Measurements from ENCODE around the gene ZNF207. TPM values are rescaled to one million over a fixed set of nuclear protein-coding genes. Genes with fewer than 3 reads are reported as not detected.

ZNF207 gene
- total RNA-seq, 1 experiment from 2014 or later = 198 TPM

DNA sequence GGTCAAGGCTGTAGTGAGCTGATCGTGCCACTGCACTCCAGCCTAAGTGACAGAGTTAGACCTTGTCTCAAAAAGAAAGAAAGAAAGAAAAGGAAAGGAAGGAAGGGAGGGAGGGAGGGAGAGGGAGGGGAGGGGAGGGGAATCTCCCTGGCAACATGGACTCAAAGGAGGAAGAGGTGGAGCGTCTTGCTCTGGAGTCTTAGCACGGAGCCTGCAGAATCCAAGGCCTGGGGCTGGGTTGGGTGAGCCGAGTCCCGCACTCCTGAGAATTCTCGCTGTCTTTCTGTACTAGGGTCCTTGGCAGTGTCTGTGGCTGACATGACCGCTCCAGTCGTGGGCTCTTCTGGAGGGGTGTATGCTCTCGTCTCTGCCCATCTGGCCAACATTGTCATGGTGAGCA is 44.9 kb upstream of the ZNF207 start:
- H3K36me3 Mint-ChIP-seq (ENCODE audit: insufficient read depth, unreplicated experiment) = no peaks in the 10 kb centered on the region
- H3K9me3 Mint-ChIP-seq (ENCODE audit: low read depth, unreplicated experiment) = no peaks in the 10 kb centered on the region
- CTCF ChIA-PET = no interaction called here
- no peak overlapping the region for H3K4me3 Mint-ChIP-seq (ENCODE audit: low read depth, unreplicated experiment)
- intact Hi-C loops (cut with micrococcal nuclease; ENCODE audit: unreplicated experiment) = no loop called here
- H3K27ac Mint-ChIP-seq (ENCODE audit: unreplicated experiment) = no peak overlapping the region
- peaks cover 60% of the 10 kb centered on the region for H3K27me3 Mint-ChIP-seq (ENCODE audit: unreplicated experiment)
- no TSS peak for BruUV-seq (replicated peaks)
- no peak for DNase-seq
- TF ChIP-seq CTCF (IDR thresholded peaks at IDR 0.05; ENCODE audit: unreplicated experiment) = no peak
- no peaks in the 10 kb centered on the region for H3K4me1 Mint-ChIP-seq (ENCODE audit: low read depth, unreplicated experiment)

DNA sequence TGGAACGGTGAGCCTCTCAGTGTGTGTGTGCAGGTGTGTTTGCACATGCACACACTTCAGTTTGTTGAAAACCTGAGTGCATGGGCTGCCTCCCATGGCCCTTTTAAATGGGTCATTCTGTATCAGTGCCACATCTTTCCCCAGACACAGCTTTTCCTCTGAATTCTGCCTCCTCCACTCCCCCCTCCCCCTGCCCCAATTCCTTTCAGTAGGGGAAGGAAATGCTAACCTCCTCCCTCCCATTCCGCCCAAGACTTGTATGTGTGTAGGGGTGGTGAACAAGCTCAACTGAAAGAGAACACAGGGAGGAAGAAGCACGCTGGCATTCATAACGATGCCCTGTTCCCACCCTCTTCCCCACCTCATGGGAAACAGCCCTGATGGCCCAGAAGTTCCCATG is 42.3 kb upstream of the ZNF207 start:
- Mint-ChIP-seq H3K4me1 (ENCODE audit: low read depth, unreplicated experiment) (no peaks in the 10 kb centered on the region), H3K27me3 (ENCODE audit: unreplicated experiment) (peaks cover 71% of the 10 kb centered on the region)

DNA sequence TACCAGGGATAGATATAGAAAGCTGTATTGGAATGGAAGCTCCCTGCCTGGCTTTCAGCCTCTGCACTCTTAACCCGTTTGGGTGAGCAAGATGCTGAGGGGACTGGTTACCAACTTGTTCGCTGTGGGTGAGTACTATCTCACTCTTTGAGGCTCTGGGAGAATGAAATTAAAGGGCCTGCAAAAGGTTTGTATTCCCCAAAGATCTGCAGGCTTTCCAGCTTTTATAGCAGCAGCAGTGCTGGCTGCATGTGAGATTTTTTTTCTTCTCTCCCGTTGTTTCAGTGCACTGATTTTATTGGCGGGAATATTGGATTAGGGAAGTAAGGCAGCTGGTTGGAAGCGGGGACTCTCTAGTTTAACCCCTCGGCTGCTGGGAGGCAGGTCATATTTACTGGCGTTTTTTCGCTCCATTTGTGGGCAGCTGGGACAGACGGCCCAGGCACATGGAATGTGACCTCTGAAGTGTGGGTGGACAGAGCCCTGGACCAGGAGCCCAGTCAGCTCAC is 38.9 kb upstream of the ZNF207 start:
- CTCF ChIA-PET = interaction anchor here (0.9 kb wide), 1 partner anchor 9 kb away, joined by 3 read pairs; no protein-coding TSS in a partner anchor
- Mint-ChIP-seq H3K4me1 (ENCODE audit: low read depth, unreplicated experiment) (no peaks in the 10 kb centered on the region), H3K27me3 (ENCODE audit: unreplicated experiment) (peaks cover 62% of the 10 kb centered on the region), H3K4me3 (ENCODE audit: low read depth, unreplicated experiment) (no peak overlapping the region), H3K9me3 (ENCODE audit: low read depth, unreplicated experiment) (no peaks in the 10 kb centered on the region), H3K27ac (ENCODE audit: unreplicated experiment) (no peak overlapping the region), H3K36me3 (ENCODE audit: insufficient read depth, unreplicated experiment) (no peaks in the 10 kb centered on the region)
- BruUV-seq (replicated peaks) = no TSS peak
- TF ChIP-seq CTCF (IDR thresholded peaks at IDR 0.05; ENCODE audit: unreplicated experiment) = no peak
- intact Hi-C loops (cut with micrococcal nuclease; ENCODE audit: unreplicated experiment) = no loop called here
- DNase-seq = no peak

More for the DNA sequence above, 42.3 kb upstream of the ZNF207 start:
- no peaks in the 10 kb centered on the region for H3K36me3 Mint-ChIP-seq (ENCODE audit: insufficient read depth, unreplicated experiment)
- H3K4me3 Mint-ChIP-seq (ENCODE audit: low read depth, unreplicated experiment) = no peak overlapping the region
- no peaks in the 10 kb centered on the region for H3K9me3 Mint-ChIP-seq (ENCODE audit: low read depth, unreplicated experiment)
- no peak for DNase-seq
- no peak overlapping the region for H3K27ac Mint-ChIP-seq (ENCODE audit: unreplicated experiment)
- no peak for TF ChIP-seq CTCF (IDR thresholded peaks at IDR 0.05; ENCODE audit: unreplicated experiment)
- intact Hi-C loops (cut with micrococcal nuclease; ENCODE audit: unreplicated experiment) = no loop called here
- CTCF ChIA-PET = interaction anchor here (0.6 kb wide), 2 partner anchors 11 kb away, joined by 3 to 5 read pairs; no protein-coding TSS in a partner anchor
- no TSS peak for BruUV-seq (replicated peaks)

- Mint-ChIP-seq H3K27ac (ENCODE audit: unreplicated experiment) (no peak overlapping the region), H3K36me3 (ENCODE audit: insufficient read depth, unreplicated experiment) (no peaks in the 10 kb centered on the region), H3K9me3 (ENCODE audit: low read depth, unreplicated experiment) (no peaks in the 10 kb centered on the region), H3K4me1 (ENCODE audit: low read depth, unreplicated experiment) (no peaks in the 10 kb centered on the region), H3K4me3 (ENCODE audit: low read depth, unreplicated experiment) (no peak overlapping the region), H3K27me3 (ENCODE audit: unreplicated experiment) (peaks cover 56% of the 10 kb centered on the region)
- TF ChIP-seq CTCF (IDR thresholded peaks at IDR 0.05; ENCODE audit: unreplicated experiment) = no peak
- no peak for DNase-seq
- BruUV-seq (replicated peaks) = no TSS peak
- CTCF ChIA-PET = no interaction called here
- intact Hi-C loops (cut with micrococcal nuclease; ENCODE audit: unreplicated experiment) = no loop called here
Observed at GRCh38 chr17:32314636-32315035, 35.3 kb upstream of the ZNF207 start.

All from Calu3 (cell line).